SIG-M5 treated with dmso at 0.1 percent for 504 hours (cell line): ENCODE results near the gene OR2A42.
"Not testable (repeated sequence)": the region's sequence is repeated elsewhere in the genome, so short reads cannot be mapped to it uniquely, and the experiment has no call there.

Experiments
- DNase-seq: peaks from one replicate; lab custom pipeline; 2025; ENCODE audit not compliant: unreplicated experiment; lab: John Stamatoyannopoulos, UW

Gene OR2A42, protein sequence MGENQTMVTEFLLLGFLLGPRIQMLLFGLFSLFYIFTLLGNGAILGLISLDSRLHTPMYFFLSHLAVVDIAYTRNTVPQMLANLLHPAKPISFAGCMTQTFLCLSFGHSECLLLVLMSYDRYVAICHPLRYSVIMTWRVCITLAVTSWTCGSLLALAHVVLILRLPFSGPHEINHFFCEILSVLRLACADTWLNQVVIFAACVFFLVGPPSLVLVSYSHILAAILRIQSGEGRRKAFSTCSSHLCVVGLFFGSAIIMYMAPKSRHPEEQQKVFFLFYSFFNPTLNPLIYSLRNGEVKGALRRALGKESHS

GRCh38 chr7:144239365-144239764 lies at the start of gene OR2A42:
TSS of gene OR2A42 (minus strand) at chr7:144239605. CDS start at chr7:144232843, 6,762 bp downstream.
- DNase-seq, result not testable (repeated sequence)

DNA sequence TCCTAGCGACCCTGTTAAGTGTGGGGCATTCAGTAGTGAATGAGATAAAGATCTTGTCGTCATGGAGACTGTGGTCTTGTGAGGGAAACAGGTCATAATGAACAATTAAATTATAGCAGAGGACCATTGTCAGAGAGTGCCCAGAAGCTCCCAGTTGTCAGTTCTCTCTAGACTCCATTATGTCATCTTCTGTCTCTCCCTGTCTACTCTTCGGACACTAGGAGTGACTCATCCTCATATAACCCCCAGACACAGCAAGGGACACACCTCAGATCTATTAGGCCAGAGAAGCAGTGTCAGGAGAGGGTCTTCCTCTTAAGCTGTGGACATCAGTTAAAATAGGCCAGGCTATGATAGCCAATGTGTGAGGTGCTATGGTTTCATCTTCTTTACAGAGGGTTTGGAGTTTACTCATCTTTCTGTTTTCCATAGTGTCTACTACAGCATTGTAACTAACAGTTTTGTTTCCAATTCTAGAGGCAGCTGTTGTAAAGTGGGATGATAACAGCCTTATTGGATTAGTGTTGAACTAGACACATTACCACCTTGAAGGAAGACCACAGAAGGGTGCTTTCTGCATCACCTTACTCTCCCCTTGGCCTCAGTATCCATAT lies 47.9 kb upstream of the OR2A42 start:
- not testable (repeated sequence) for DNase-seq

GRCh38 chr7:144283716-144284115 lies 44.3 kb upstream of the OR2A42 start:
- DNase-seq, result not testable (repeated sequence)

- DNase-seq, result not testable (repeated sequence)
Measured at GRCh38 chr7:144282490-144282889, 43.1 kb upstream of the OR2A42 start.

GRCh38 chr7:144281981-144282380 lies 42.6 kb upstream of the OR2A42 start:
- not testable (repeated sequence) for DNase-seq

DNA sequence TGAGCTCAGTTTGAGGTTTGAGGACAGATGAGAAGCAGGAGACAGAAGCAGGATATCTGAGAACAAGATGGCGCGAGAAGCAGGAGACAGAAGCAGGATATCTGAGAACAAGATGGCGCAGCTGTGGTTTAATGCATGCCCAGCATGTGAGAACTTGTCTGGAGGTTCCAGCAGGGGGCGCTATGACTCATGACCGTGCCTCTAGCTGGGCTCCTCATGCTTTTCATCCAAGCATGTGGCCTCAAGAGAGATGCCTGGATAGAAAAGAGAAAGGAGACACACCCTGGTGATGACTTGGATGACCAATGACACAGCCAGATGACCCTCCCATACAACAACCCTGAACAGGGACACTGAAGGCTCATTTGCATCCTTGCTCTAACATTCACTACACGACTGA lies 40.6 kb upstream of the OR2A42 start:
- not testable (repeated sequence) for DNase-seq

- DNase-seq, result not testable (repeated sequence)
Measured at GRCh38 chr7:144275281-144275680, 35.9 kb upstream of the OR2A42 start.

DNA sequence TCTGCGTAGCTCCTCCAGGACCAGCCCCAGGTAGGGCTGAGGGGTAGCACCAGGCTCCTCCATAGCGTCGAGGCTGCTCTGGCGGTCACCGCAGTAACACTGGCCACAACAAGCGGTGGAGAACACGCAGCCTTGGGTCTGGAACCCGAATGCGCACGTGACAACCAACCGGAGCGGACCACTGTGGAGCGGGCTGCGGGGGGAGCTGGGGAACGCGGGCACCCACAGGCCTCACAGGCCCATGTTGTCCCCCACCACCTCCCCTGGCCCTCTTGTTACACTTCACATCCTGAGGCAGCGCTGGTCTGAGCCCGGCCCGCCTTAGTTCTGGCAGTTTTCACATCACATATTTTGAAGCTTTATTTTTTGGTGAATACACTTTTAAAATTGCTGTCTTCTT lies 29.8 kb upstream of the OR2A42 start, which contains the start of gene CTAGE8:
CTAGE8 (minus strand) TSS at position 101 of the 400 bp plus-strand sequence; CDS start at position 63, 38 bp downstream.
- not testable (repeated sequence) for DNase-seq

DNA sequence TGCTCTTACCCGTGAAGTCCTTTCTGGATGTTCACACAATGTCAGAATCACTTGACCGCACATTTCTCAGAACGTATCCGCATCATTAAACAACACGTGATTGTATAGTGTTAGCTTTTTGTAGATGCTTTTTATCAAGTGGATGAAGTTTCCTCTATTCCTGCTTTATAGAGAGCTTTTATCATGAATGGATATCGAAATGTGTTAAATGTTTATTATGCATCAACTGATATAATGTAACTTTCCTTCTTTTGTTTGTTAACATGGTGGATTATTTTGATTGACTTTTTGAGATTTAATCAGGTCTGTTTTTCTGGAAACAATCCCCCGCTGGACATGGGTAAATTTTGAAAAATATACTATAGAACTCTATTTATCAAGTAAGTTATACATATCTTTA lies 25.3 kb upstream of the OR2A42 start, which contains the start of gene OR2A7:
OR2A7 (minus strand) TSS at position 101 of the 400 bp plus-strand sequence. CDS start 5,164 bp downstream, outside the sequence.
- not testable (repeated sequence) for DNase-seq

DNA sequence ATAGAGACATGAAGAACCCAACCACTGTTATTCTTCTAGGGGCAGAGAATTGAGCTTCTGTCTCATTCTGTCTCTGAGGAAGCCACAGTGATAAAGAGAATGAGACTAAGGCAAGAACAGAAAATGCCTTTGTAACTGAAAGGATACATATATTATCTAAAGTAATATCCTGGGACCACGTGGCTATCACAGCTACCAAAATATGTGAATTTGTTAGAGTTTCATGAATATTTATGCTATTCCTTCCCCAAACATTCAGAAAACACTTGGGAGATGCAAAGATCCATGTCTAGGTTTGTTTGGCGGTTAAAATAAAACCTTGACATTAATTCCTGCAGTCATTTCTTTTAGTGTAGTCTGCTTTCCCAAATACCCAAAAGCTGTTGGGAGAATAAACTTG lies 22.7 kb upstream of the OR2A42 start:
- DNase-seq, result not testable (repeated sequence)

GRCh38 chr7:144259067-144259466 lies 19.7 kb upstream of the OR2A42 start:
- not testable (repeated sequence) for DNase-seq

GRCh38 chr7:144256112-144256511 lies 16.7 kb upstream of the OR2A42 start:
- DNase-seq, result no peak

GRCh38 chr7:144255471-144255897 lies 16.1 kb upstream of the OR2A42 start:
- DNase-seq, result no peak

DNA sequence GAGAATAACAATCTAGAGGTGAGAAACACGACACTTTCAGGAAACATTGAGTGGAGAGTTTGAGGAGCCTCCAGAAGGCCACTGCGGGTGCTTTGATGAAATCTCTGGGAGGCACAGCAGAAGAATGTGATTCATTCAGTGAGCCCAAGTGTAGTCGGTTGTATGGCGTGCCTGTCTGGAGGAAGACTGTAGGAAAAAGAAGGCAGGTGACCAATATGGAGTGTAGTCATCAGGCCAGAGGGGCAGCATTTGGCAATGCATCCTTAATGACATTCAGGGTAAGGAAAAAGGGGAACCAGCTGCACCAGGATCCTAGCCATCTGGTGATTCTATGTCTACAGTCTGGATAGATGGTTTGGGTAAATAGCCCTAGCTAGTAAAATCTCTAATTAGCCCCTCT lies 12.9 kb upstream of the OR2A42 start:
- DNase-seq, result not testable (repeated sequence)

- DNase-seq, result not testable (repeated sequence)
Measured at GRCh38 chr7:144247674-144248330, 8.4 kb upstream of the OR2A42 start.

DNA sequence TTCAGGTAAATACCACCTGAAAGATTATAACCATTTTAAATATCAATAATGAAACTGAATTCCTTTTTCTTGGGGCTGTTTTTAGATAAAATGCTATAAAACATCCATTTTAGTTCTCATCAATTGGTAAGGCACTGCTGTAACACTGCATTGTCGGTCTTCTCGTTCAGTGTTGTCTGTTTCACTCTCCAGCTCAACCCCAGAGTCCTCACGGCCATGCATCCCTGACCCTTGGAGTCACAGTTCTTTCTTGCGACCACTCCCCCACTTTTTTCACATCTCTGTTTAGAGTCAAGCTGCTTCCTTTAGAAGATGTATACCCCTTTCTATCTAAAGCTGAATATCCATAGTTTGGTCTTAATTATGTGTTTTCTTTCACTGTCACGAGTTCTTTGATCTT lies 7.6 kb upstream of the OR2A42 start:
- DNase-seq, result not testable (repeated sequence)

- DNase-seq, result not testable (repeated sequence)
Measured at GRCh38 chr7:144245372-144245771, 6.0 kb upstream of the OR2A42 start.

DNA sequence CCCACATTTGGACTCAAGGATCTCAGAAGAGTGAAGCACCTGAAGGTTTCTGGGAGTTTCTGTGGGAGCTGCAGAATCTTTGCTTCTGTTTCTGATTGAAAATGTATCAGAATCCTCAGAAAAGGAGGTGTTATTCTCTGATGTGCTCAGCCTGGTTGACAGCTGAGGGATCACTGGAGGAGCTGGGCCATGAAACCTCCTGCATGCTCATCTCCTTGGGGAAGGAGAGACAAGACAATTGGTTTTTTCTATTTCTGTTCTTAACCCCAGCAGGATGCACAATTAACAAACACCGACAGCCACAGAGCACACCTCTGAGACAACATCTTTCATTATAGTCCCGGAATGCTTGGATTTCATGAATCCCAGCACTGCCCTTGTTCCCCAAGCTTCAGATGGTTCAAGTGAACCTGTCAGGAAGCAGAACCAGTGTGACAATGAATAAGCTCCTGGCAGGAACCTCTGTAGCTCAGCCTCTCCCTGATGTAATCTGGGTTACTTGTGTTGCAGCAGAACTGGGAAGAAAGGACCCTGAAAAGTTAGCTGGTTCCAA lies 799 bp downstream of the OR2A42 start:
- DNase-seq, result not testable (repeated sequence)

- DNase-seq, result not testable (repeated sequence)
Measured at GRCh38 chr7:144233039-144233438, 6.4 kb downstream of the OR2A42 start.

DNA sequence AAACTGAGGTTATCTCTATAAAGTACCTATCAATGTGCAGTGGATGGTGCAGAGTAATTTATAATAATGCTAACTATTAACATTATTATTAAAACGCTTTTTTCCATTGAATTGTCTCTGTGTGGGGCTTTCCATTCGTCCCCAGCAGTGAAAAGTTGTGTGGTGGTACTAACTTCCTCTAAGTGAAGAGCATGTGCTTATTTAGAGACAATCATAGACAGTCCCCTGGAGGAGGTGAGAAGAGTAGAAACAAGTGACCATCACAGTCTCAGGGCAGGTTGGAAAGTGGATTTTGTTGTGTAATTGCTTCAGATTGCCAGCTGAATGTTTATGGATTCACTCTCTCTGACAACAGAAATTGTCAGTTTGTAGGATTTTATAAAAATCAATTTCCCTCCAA lies 8.4 kb downstream of the OR2A42 start:
- DNase-seq, result not testable (repeated sequence)

DNA sequence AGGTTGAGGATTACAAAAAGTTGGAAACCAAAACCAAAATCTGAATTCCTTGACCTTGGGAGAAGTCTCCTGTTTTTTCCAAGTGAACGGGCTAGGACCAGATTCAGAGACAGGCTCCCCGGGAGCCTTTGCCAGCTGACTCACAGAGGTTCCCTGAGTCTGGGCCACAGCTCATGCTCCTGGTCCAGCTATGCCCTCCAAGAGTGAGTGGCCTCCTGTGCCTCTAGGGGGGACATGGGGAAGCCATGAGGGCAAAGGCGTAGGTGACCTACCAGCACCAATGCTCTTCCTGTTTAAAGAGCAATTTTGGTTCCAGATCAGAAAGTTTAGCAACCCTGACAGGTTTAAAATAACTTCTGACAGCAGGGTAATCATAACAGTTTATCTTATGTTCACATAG lies 10.6 kb downstream of the OR2A42 start:
- DNase-seq, result not testable (repeated sequence)
